ENCODE data around the gene CDH12.

Gene CDH12

GRCh38 chr5:21831145-21831787 is 1021.9 kb downstream of the CDH12 start:
- Histone ChIP-seq H3K27ac (ENCODE audit: low read length) (no peak overlapping the region), H3K4me3 (ENCODE audit: low read length) (no peak overlapping the region), H3K36me3 (ENCODE audit: control insufficient read depth, insufficient read depth, low read length) (no peaks in the 10 kb centered on the region), H3K27me3 (ENCODE audit: control insufficient read depth, insufficient read depth, low read length) (no peaks in the 10 kb centered on the region), H3K4me1 (ENCODE audit: control insufficient read depth, insufficient read depth, low read length) (no peaks in the 10 kb centered on the region), H3K9me3 (ENCODE audit: control insufficient read depth, insufficient read depth, low read length) (no peaks in the 10 kb centered on the region)
- no CpG with 5 or more reads among the region's 6 CpGs for WGBS (ENCODE audit: insufficient coverage, insufficient read length)
- no peak for DNase-seq (ENCODE audit: low read depth, low spot score)

GRCh38 chr5:21826884-21827283 is 1026.3 kb downstream of the CDH12 start:
- no peaks in the 10 kb centered on the region for H3K27me3 ChIP-seq (ENCODE audit: control insufficient read depth, insufficient read depth, low read length)
- no peaks in the 10 kb centered on the region for H3K4me1 ChIP-seq (ENCODE audit: control insufficient read depth, insufficient read depth, low read length)
- H3K9me3 ChIP-seq (ENCODE audit: control insufficient read depth, insufficient read depth, low read length) = no peaks in the 10 kb centered on the region
- no peak overlapping the region for H3K27ac ChIP-seq (ENCODE audit: low read length)
- no peaks in the 10 kb centered on the region for H3K36me3 ChIP-seq (ENCODE audit: control insufficient read depth, insufficient read depth, low read length)
- WGBS (ENCODE audit: insufficient coverage, insufficient read length) = no CpG with 5 or more reads among the region's 1 CpG
- DNase-seq (ENCODE audit: low read depth, low spot score) = no peak
- H3K4me3 ChIP-seq (ENCODE audit: low read length) = no peak overlapping the region

GRCh38 chr5:21823588-21823987 is 1029.6 kb downstream of the CDH12 start:
- no CpG with 5 or more reads among the region's 1 CpG for WGBS (ENCODE audit: insufficient coverage, insufficient read length)
- no peak for DNase-seq (ENCODE audit: low read depth, low spot score)
- no peak overlapping the region for H3K4me3 ChIP-seq (ENCODE audit: low read length)

GRCh38 chr5:21823076-21823574 is 1030.0 kb downstream of the CDH12 start:
- H3K9me3 ChIP-seq (ENCODE audit: control insufficient read depth, insufficient read depth, low read length) = no peaks in the 10 kb centered on the region
- H3K36me3 ChIP-seq (ENCODE audit: control insufficient read depth, insufficient read depth, low read length) = no peaks in the 10 kb centered on the region
- no peaks in the 10 kb centered on the region for H3K4me1 ChIP-seq (ENCODE audit: control insufficient read depth, insufficient read depth, low read length)
- H3K4me3 ChIP-seq (ENCODE audit: low read length) = no peak overlapping the region
- no peak for DNase-seq (ENCODE audit: low read depth, low spot score)
- no peaks in the 10 kb centered on the region for H3K27me3 ChIP-seq (ENCODE audit: control insufficient read depth, insufficient read depth, low read length)
- WGBS (ENCODE audit: insufficient coverage, insufficient read length) = no CpG with 5 or more reads among the region's 2 CpGs
- H3K27ac ChIP-seq (ENCODE audit: low read length) = no peak overlapping the region

More at GRCh38 chr5:21823588-21823987, 1029.6 kb downstream of the CDH12 start:
- H3K4me1 ChIP-seq (ENCODE audit: control insufficient read depth, insufficient read depth, low read length) = no peaks in the 10 kb centered on the region
- H3K27ac ChIP-seq (ENCODE audit: low read length) = no peak overlapping the region
- H3K36me3 ChIP-seq (ENCODE audit: control insufficient read depth, insufficient read depth, low read length) = no peaks in the 10 kb centered on the region
- H3K27me3 ChIP-seq (ENCODE audit: control insufficient read depth, insufficient read depth, low read length) = no peaks in the 10 kb centered on the region
- no peaks in the 10 kb centered on the region for H3K9me3 ChIP-seq (ENCODE audit: control insufficient read depth, insufficient read depth, low read length)

GRCh38 chr5:21820527-21820926 is 1032.6 kb downstream of the CDH12 start:
- no peak overlapping the region for H3K4me3 ChIP-seq (ENCODE audit: low read length)
- no peaks in the 10 kb centered on the region for H3K36me3 ChIP-seq (ENCODE audit: control insufficient read depth, insufficient read depth, low read length)
- WGBS (ENCODE audit: insufficient coverage, insufficient read length) = no CpG with 5 or more reads among the region's 5 CpGs
- no peak for DNase-seq (ENCODE audit: low read depth, low spot score)
- no peaks in the 10 kb centered on the region for H3K4me1 ChIP-seq (ENCODE audit: control insufficient read depth, insufficient read depth, low read length)
- no peaks in the 10 kb centered on the region for H3K27me3 ChIP-seq (ENCODE audit: control insufficient read depth, insufficient read depth, low read length)
- no peaks in the 10 kb centered on the region for H3K9me3 ChIP-seq (ENCODE audit: control insufficient read depth, insufficient read depth, low read length)
- H3K27ac ChIP-seq (ENCODE audit: low read length) = no peak overlapping the region

- Histone ChIP-seq H3K36me3 (ENCODE audit: control insufficient read depth, insufficient read depth, low read length) (no peaks in the 10 kb centered on the region), H3K4me3 (ENCODE audit: low read length) (no peak overlapping the region), H3K27me3 (ENCODE audit: control insufficient read depth, insufficient read depth, low read length) (no peaks in the 10 kb centered on the region), H3K4me1 (ENCODE audit: control insufficient read depth, insufficient read depth, low read length) (no peaks in the 10 kb centered on the region), H3K9me3 (ENCODE audit: control insufficient read depth, insufficient read depth, low read length) (no peaks in the 10 kb centered on the region), H3K27ac (ENCODE audit: low read length) (no peak overlapping the region)
- DNase-seq (ENCODE audit: low read depth, low spot score) = no peak
- no CpG with 5 or more reads among the region's 1 CpG for WGBS (ENCODE audit: insufficient coverage, insufficient read length)
Observed at GRCh38 chr5:21818370-21818720, 1034.8 kb downstream of the CDH12 start.

GRCh38 chr5:21817668-21818369 is 1035.3 kb downstream of the CDH12 start:
- Histone ChIP-seq H3K27me3 (ENCODE audit: control insufficient read depth, insufficient read depth, low read length) (no peaks in the 10 kb centered on the region), H3K36me3 (ENCODE audit: control insufficient read depth, insufficient read depth, low read length) (no peaks in the 10 kb centered on the region), H3K27ac (ENCODE audit: low read length) (no peak overlapping the region), H3K9me3 (ENCODE audit: control insufficient read depth, insufficient read depth, low read length) (no peaks in the 10 kb centered on the region), H3K4me1 (ENCODE audit: control insufficient read depth, insufficient read depth, low read length) (no peaks in the 10 kb centered on the region), H3K4me3 (ENCODE audit: low read length) (no peak overlapping the region)
- WGBS (ENCODE audit: insufficient coverage, insufficient read length) = no CpG with 5 or more reads among the region's 5 CpGs
- DNase-seq (ENCODE audit: low read depth, low spot score) = no peak

- no CpG with 5 or more reads among the region's 5 CpGs for WGBS (ENCODE audit: insufficient coverage, insufficient read length)
- Histone ChIP-seq H3K9me3 (ENCODE audit: control insufficient read depth, insufficient read depth, low read length) (no peaks in the 10 kb centered on the region), H3K4me3 (ENCODE audit: low read length) (no peak overlapping the region), H3K36me3 (ENCODE audit: control insufficient read depth, insufficient read depth, low read length) (no peaks in the 10 kb centered on the region), H3K27ac (ENCODE audit: low read length) (no peak overlapping the region), H3K4me1 (ENCODE audit: control insufficient read depth, insufficient read depth, low read length) (no peaks in the 10 kb centered on the region), H3K27me3 (ENCODE audit: control insufficient read depth, insufficient read depth, low read length) (no peaks in the 10 kb centered on the region)
- no peak for DNase-seq (ENCODE audit: low read depth, low spot score)
Observed at GRCh38 chr5:21810737-21811316, 1042.3 kb downstream of the CDH12 start.

GRCh38 chr5:21809611-21810010 is 1043.5 kb downstream of the CDH12 start:
- Histone ChIP-seq H3K9me3 (ENCODE audit: control insufficient read depth, insufficient read depth, low read length) (no peaks in the 10 kb centered on the region), H3K27ac (ENCODE audit: low read length) (no peak overlapping the region), H3K4me3 (ENCODE audit: low read length) (no peak overlapping the region), H3K36me3 (ENCODE audit: control insufficient read depth, insufficient read depth, low read length) (no peaks in the 10 kb centered on the region), H3K27me3 (ENCODE audit: control insufficient read depth, insufficient read depth, low read length) (no peaks in the 10 kb centered on the region), H3K4me1 (ENCODE audit: control insufficient read depth, insufficient read depth, low read length) (no peaks in the 10 kb centered on the region)
- no peak for DNase-seq (ENCODE audit: low read depth, low spot score)
- no CpG with 5 or more reads among the region's 2 CpGs for WGBS (ENCODE audit: insufficient coverage, insufficient read length)

GRCh38 chr5:21807953-21808352 is 1045.2 kb downstream of the CDH12 start:
- Histone ChIP-seq H3K9me3 (ENCODE audit: control insufficient read depth, insufficient read depth, low read length) (no peaks in the 10 kb centered on the region), H3K4me3 (ENCODE audit: low read length) (no peak overlapping the region), H3K27ac (ENCODE audit: low read length) (no peak overlapping the region), H3K4me1 (ENCODE audit: control insufficient read depth, insufficient read depth, low read length) (no peaks in the 10 kb centered on the region), H3K36me3 (ENCODE audit: control insufficient read depth, insufficient read depth, low read length) (no peaks in the 10 kb centered on the region), H3K27me3 (ENCODE audit: control insufficient read depth, insufficient read depth, low read length) (no peaks in the 10 kb centered on the region)
- no peak for DNase-seq (ENCODE audit: low read depth, low spot score)
- WGBS (ENCODE audit: insufficient coverage, insufficient read length) = no CpG with 5 or more reads among the region's 5 CpGs

All from iPS DF 6.9 (cell line).